Testis (tissue), 2 donors: ENCODE measurements around the gene GALNT8.

ENCODE experiments used
- CTCF ChIP-seq, 3 experiments: fragments of 450-650 bp in 2 of 3; fragments of 200-600 bp in 1 of 3; sonication (generic) in 1 of 3; IDR thresholded peaks; one replicate each; pipeline ENCODE4 v1.5.1; 2016 to 2019; ENCODE audit warnings: antibody characterized with exemption in 3 of 3, mild to moderate bottlenecking in 2 of 3, moderate library complexity in 1 of 3
- POLR2A ChIP-seq: fragments of 450-650 bp; IDR thresholded peaks from one replicate; pipeline ENCODE4 v1.6.1; 2017; ENCODE audit warnings: antibody characterized with exemption, mild to moderate bottlenecking, moderate library complexity

GRCh38 chr12:4784404-4785054, 64.3 kb downstream of the GALNT8 start:
- TF ChIP-seq CTCF (IDR thresholded peaks at IDR 0.05): no peak
- no peak for TF ChIP-seq POLR2A
